Left ventricle myocardium inferior (tissue), 1 donor: ENCODE measurements around the gene FCN2. TPM values are rescaled to one million over a fixed set of nuclear protein-coding genes. Genes with fewer than 3 reads are reported as not detected.

Source experiments
- DNase-seq: peaks from one replicate; pipeline ENCODE4 v3.0.0-alpha.2; 2020
- H3K27ac ChIP-seq: fragments of 200-600 bp; replicated peaks from 2 replicates; pipeline ENCODE4 v1.8.0; 2021
- H3K27me3 ChIP-seq: fragments of 200-600 bp; 2 replicates; pipeline ENCODE4 v1.8.0; 2021; ENCODE audit warnings: low read depth
- H3K36me3 ChIP-seq: fragments of 200-600 bp; 2 replicates; pipeline ENCODE4 v1.8.0; 2021
- H3K4me1 ChIP-seq: fragments of 200-600 bp; 2 replicates; pipeline ENCODE4 v1.8.0; 2021
- H3K4me3 ChIP-seq: fragments of 200-600 bp; 2 replicates; pipeline ENCODE4 v1.8.0; 2021; ENCODE audit warnings: mild to moderate bottlenecking, moderate library complexity
- H3K9me3 ChIP-seq: fragments of 200-600 bp; replicated peaks from 2 replicates; pipeline ENCODE4 v1.8.0; 2021
- intact Hi-C: fragments of 100-400 bp; cut with micrococcal nuclease; formaldehyde crosslinking; loops from one replicate; pipeline ENCODE4 v1.11.0; 2022
- microRNA-seq: library from miRNA; unstranded; fragments of <30 nt; microRNA quantifications from one replicate; pipeline ENCODE4 v1.2.0, GENCODE V29; 2020
- total RNA-seq: library from RNA; stranded (reverse); fragmentation: NEBNext Ultra II Directional; extraction: Animal tissue kit (Norgen Biotek cat#: 25700); gene quantifications from one replicate; pipeline ENCODE4 v1.2.1, GENCODE V29; 2021
- TF ChIP-seq, protein P1 (sequence below): fragments of 200-600 bp; IDR thresholded peaks from 2 replicates; pipeline ENCODE4 v1.8.0; 2021; ENCODE audit warnings: antibody characterized with exemption, mild to moderate bottlenecking, borderline replicate concordance
- donor health status: DM: no; HTN: yes; CAD: no; lungs with severe emphysema.

Gene FCN2
- total RNA-seq, 1 donor from 2014 or later = not detected

DNA sequence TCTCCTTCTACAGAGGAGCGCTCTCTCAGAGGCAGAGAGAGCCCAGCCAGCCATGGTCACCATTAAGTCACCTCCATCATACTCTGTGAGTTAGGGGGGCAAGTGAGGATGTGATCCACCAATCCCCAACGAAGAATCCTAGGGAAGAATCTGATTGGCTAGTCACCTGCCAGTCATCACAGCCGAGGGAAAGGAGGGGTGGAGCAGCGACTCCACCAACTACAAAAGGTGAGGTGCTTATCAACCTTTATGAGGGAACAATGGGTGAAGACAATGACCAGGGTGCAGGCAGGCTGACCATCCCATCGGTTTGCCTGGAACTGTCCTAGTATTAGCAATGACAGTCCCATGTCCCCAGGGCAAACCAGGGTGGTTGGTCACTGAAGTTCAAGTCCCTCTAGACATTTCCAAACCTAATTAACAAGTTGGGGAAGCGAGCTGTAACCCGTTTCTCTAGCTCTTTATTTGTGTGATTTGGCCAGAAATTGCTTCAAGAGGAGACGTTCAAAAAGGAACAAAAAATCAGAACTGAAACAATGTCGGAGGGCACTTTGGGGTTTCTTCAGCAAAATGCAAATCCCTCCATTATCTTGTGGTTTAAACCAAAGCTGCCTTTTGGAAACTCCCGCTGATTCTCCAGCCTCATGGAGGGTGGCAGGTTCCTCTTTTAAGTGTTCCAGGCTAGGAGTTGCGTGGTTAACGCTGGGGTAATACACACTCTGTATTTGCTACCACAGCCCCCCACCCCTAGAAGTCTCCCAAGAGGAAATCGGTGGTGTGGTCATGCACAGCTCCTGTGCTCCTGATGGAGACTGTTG, 55.9 kb downstream of the FCN2 start:
- H3K27ac ChIP-seq = no peak overlapping the region

More for the DNA sequence above, 55.9 kb downstream of the FCN2 start:
- Histone ChIP-seq H3K36me3 (no peaks in the 10 kb centered on the region), H3K9me3 (no peaks in the 10 kb centered on the region), H3K4me1 (no peaks in the 10 kb centered on the region), H3K27me3 (peaks cover 62% of the 10 kb centered on the region), H3K4me3 (no peak overlapping the region)
- intact Hi-C loops = no loop called here
- TF ChIP-seq, protein P1, sequence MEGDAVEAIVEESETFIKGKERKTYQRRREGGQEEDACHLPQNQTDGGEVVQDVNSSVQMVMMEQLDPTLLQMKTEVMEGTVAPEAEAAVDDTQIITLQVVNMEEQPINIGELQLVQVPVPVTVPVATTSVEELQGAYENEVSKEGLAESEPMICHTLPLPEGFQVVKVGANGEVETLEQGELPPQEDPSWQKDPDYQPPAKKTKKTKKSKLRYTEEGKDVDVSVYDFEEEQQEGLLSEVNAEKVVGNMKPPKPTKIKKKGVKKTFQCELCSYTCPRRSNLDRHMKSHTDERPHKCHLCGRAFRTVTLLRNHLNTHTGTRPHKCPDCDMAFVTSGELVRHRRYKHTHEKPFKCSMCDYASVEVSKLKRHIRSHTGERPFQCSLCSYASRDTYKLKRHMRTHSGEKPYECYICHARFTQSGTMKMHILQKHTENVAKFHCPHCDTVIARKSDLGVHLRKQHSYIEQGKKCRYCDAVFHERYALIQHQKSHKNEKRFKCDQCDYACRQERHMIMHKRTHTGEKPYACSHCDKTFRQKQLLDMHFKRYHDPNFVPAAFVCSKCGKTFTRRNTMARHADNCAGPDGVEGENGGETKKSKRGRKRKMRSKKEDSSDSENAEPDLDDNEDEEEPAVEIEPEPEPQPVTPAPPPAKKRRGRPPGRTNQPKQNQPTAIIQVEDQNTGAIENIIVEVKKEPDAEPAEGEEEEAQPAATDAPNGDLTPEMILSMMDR = no peak
- DNase-seq = no peak

Small RNA genes within 50 kb of the gene (microRNA-seq; reads per million reads assigned to microRNA genes)
- gene MIR3689A = not detected
- not detected for gene MIR3689B
- gene MIR3689C = not detected
- gene MIR3689D1 = not detected
- not detected for gene MIR3689D2
- gene MIR3689E = not detected
- not detected for gene MIR3689F

Other genes with a start within 250 kb of the FCN2 start
- gene COL5A1, start 239.0 kb upstream of the FCN2 start, total RNA-seq = 13.9 TPM
- 2.9 TPM for gene FCN1, start 37.1 kb downstream of the FCN2 start, total RNA-seq
- gene OLFM1, start 206.9 kb downstream of the FCN2 start, total RNA-seq = 10.0 TPM